Adrenal gland (tissue), 5 donors: ENCODE results near the gene LILRB5.

ENCODE experiments used
- CTCF ChIP-seq, 6 experiments: fragments of 450-650 bp in 4 of 6; fragments of 200-600 bp in 2 of 6; sonication (generic) in 1 of 6; IDR thresholded peaks; 1 replicate in 5 of 6; 2 replicates in 1 of 6; pipeline versions ENCODE4 v1.5.1 to v1.8.0; 2016 to 2021; ENCODE audit warnings: antibody characterized with exemption in 6 of 6, mild to moderate bottlenecking in 2 of 6, moderate library complexity in 1 of 6
- POLR2A ChIP-seq, 2 donors: fragments of 450-650 bp; IDR thresholded peaks; one replicate each; pipeline ENCODE4 v1.6.1; 2017; ENCODE audit warnings: antibody characterized with exemption in 2 of 2, mild to moderate bottlenecking in 2 of 2, moderate library complexity in 1 of 2
- donor health status: DM: no; HTN: no; CAD: no.

- no peak for TF ChIP-seq POLR2A (IDR thresholded peaks at IDR 0.05)
- no peak for TF ChIP-seq CTCF (IDR thresholded peaks at IDR 0.05)
Measured at GRCh38 chr19:54275951-54276350, 18.9 kb upstream of the LILRB5 start.
